Esophagus squamous epithelium (tissue), 4 donors: ENCODE measurements around the gene SERHL2.

ENCODE experiments used
- POLR2A ChIP-seq, 4 donors: fragments of 450-650 bp; IDR thresholded peaks; one replicate each; pipeline ENCODE4 v1.6.1; 2017; ENCODE audit warnings: antibody characterized with exemption in 4 of 4, mild to moderate bottlenecking in 4 of 4, moderate library complexity in 3 of 4
- TF ChIP-seq, protein P1 (sequence below), 6 experiments: fragments of 450-650 bp in 4 of 6; fragments of 200-600 bp in 2 of 6; sonication (generic) in 2 of 6; IDR thresholded peaks; one replicate each; pipeline ENCODE4 v1.5.1; 2016 to 2019; ENCODE audit warnings: antibody characterized with exemption in 6 of 6, mild to moderate bottlenecking in 4 of 6, moderate library complexity in 4 of 6

DNA sequence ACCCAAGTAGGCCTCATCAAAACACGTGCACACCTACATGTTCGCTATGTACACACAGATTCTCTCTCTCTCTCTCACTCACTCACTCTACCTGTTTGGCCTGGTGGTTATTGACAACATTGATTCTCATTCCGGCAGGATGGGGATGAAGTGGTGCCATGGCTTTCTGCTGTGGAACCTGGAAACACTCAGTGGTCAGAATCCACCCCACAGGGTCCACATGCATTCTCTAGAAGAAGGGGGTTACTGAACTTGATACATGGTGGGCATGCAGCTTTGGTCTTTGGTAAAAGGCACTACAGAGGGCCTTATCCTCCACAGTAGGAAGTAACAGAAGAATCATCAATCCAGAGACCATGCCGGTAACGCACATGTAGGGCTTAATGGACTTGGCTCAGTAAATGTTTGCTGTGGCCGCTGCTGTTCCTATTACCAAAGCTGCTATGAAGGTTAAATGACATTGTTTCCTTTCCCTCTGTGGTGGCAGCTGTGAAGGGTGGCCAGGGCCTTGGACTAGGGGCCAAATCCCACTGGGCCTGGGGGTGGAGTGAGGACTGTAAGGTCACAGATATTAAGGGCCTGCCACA lies 48.2 kb downstream of the SERHL2 start:
- no peak for TF ChIP-seq POLR2A (IDR thresholded peaks at IDR 0.05)
- TF ChIP-seq, protein P1, sequence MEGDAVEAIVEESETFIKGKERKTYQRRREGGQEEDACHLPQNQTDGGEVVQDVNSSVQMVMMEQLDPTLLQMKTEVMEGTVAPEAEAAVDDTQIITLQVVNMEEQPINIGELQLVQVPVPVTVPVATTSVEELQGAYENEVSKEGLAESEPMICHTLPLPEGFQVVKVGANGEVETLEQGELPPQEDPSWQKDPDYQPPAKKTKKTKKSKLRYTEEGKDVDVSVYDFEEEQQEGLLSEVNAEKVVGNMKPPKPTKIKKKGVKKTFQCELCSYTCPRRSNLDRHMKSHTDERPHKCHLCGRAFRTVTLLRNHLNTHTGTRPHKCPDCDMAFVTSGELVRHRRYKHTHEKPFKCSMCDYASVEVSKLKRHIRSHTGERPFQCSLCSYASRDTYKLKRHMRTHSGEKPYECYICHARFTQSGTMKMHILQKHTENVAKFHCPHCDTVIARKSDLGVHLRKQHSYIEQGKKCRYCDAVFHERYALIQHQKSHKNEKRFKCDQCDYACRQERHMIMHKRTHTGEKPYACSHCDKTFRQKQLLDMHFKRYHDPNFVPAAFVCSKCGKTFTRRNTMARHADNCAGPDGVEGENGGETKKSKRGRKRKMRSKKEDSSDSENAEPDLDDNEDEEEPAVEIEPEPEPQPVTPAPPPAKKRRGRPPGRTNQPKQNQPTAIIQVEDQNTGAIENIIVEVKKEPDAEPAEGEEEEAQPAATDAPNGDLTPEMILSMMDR (IDR thresholded peaks at IDR 0.05), result no peak
